ENCODE results near the gene LSM14A. TPM values are rescaled to one million over a fixed set of nuclear protein-coding genes. Genes with fewer than 3 reads are reported as not detected.

LSM14A gene
- total and polyA plus RNA-seq, 9 of the 15 experiments (the other 6 are each of a cell fraction or from before 2014, with no cell fraction given) = 19.5 to 150 (median 95.1) TPM

DNA sequence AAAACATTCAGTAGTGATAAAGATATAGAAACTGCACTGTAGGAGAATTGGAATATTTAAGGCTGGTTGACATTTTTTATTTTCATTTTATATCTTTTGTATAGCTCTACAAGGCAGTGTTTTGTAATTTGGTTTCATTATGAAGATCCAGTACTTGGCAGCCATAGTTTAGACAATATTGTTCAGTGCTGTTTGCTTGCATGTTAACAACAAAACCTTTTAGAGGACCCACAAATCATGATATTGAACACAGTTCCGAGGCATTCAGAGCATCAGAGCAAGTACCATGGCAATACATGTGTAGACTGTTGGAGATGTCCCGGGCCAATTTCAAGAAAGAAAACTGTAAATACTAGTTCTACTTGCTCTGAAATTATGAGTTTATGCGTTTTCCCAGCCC lies 56.5 kb downstream of the LSM14A start:
- H4K20me1 ChIP-seq (replicated peaks; ENCODE audit: control insufficient read depth, insufficient read depth, low read length) = no peaks in the 10 kb centered on the region; the same call in 1 of the 2 replicates
- H3K4me2 ChIP-seq (ENCODE audit: insufficient read depth, low read length) = no peak overlapping the region
- H3K9me1 ChIP-seq (ENCODE audit: control insufficient read depth, insufficient read depth, low read length) = no peaks in the 10 kb centered on the region
- DNase-seq (ENCODE audit: extremely low read depth in 1 of 4, low spot score in 3 of 4) = no peak
- no peak overlapping the region for H3K27ac ChIP-seq (ENCODE audit: extremely low read depth, low read depth, low read length)
- TF ChIP-seq ZNF592 (IDR thresholded peaks at IDR 0.05) (no peak), NR2C2 (CRISPR knock-in tag; IDR thresholded peaks at IDR 0.05) (no peak), NR2C2 (tag; IDR thresholded peaks at IDR 0.05) (no peak), TAF7 (tag; IDR thresholded peaks at IDR 0.05) (no peak)
- H3K9ac ChIP-seq (ENCODE audit: insufficient read depth in 1 of 2, low read depth in 2 of 2, low read length in 2 of 2) = no peak overlapping the region
- peaks cover 59% of the 10 kb centered on the region for H3K36me3 ChIP-seq (ENCODE audit: control insufficient read depth, insufficient read depth, low read length)
- H3K79me2 ChIP-seq (ENCODE audit: control insufficient read depth, insufficient read depth, low read length) = no peaks in the 10 kb centered on the region
- no peak for ATAC-seq
- no peaks in the 10 kb centered on the region for H3K9me3 ChIP-seq (replicated peaks; ENCODE audit: control insufficient read depth, insufficient read depth, low read depth, low read length)
- H3K4me1 ChIP-seq (replicated peaks in 1 of 2; ENCODE audit: control insufficient read depth in 2 of 2, insufficient read depth in 2 of 2, low read length in 2 of 2) = peaks cover 0 to 20% of the 10 kb centered on the region in 2 experiments; a peak in 3 of 5 replicates
- BruUV-seq (replicated peaks) = no TSS peak
- intact Hi-C loops (cut with micrococcal nuclease) (no loop called here), in situ Hi-C loops (cut with MboI) (no loop called here)
- no peaks in the 10 kb centered on the region for H3K27me3 ChIP-seq (ENCODE audit: control insufficient read depth in 2 of 2, insufficient read depth in 2 of 2, low read length in 2 of 2)
- WGBS (ENCODE audit: insufficient coverage, low coverage, missing lambda C conversion rate) = 95% methylated on average over 3 of the region's 3 CpGs
- no peak for FAIRE-seq
- no peak overlapping the region for H3K4me3 ChIP-seq
- ChIA-PET POLR2A (no interaction called here), CTCF (ENCODE audit: low intra/inter-chr PET ratio) (interaction anchor here (0.5 kb wide), 1 partner anchor 90 kb away, joined by 3 read pairs; no protein-coding TSS in a partner anchor)
- H2AFZ ChIP-seq (ENCODE audit: low read depth, low read length) = no peak overlapping the region

All from K562 (cell line).